HepG2 (cell line): Measurements from ENCODE around the gene SP6. TPM values are rescaled to one million over a fixed set of nuclear protein-coding genes. Genes with fewer than 3 reads are reported as not detected.

ENCODE experiments used
- ATRX ChIP-seq: sonication (generic); formaldehyde crosslinking; IDR thresholded peaks from 2 replicates; pipeline ENCODE4 v1.4.0; 2020; ENCODE audit warnings: missing genetic modification reagents, borderline replicate concordance
- CC2D1A ChIP-seq: sonication (generic); formaldehyde crosslinking; IDR thresholded peaks from 2 replicates; pipeline ENCODE4 v1.8.1; 2023; ENCODE audit warnings: mild to moderate bottlenecking, missing genetic modification reagents
- CREM ChIP-seq, 2 experiments: sonication (generic) in 1 of 2; formaldehyde crosslinking in 1 of 2; IDR thresholded peaks; 2 replicates each; pipeline versions ENCODE4 v1.4.0 to v1.6.1; 2016 to 2020; ENCODE audit warnings: antibody characterized with exemption in 1 of 2, mild to moderate bottlenecking in 1 of 2, missing genetic modification reagents in 1 of 2
- DDIT3 ChIP-seq: sonication (generic); formaldehyde crosslinking; IDR thresholded peaks from 2 replicates; pipeline ENCODE4 v1.4.0; 2020; ENCODE audit warnings: mild to moderate bottlenecking, missing genetic modification reagents
- HDAC6 ChIP-seq: fragments of 200-600 bp; sonication (generic); IDR thresholded peaks from 2 replicates; pipeline ENCODE4 v1.7.0; 2017; ENCODE audit warnings: mild to moderate bottlenecking, antibody characterized with exemption, low read length, low read depth
- JARID2 ChIP-seq: sonication (generic); formaldehyde crosslinking; IDR thresholded peaks from 2 replicates; pipeline ENCODE4 v1.8.1; 2023; ENCODE audit warnings: missing genetic modification reagents, inconsistent platforms; ENCODE audit not compliant: insufficient replicate concordance
- KLF9 ChIP-seq: IDR thresholded peaks from 2 replicates; pipeline ENCODE4 v1.6.1; 2016; ENCODE audit warnings: low read depth
- NFE2 ChIP-seq: sonication (generic); formaldehyde crosslinking; IDR thresholded peaks from 2 replicates; pipeline ENCODE4 v1.4.0; 2020; ENCODE audit warnings: missing genetic modification reagents
- NFKB2 ChIP-seq: sonication (generic); formaldehyde crosslinking; IDR thresholded peaks from 2 replicates; pipeline ENCODE4 v1.4.0; 2020; ENCODE audit warnings: missing genetic modification reagents, borderline replicate concordance
- NFYC ChIP-seq: IDR thresholded peaks from 2 replicates; pipeline ENCODE4 v1.6.1; 2016; ENCODE audit warnings: missing genetic modification reagents, missing compliant biosample characterization
- STAT5B ChIP-seq: sonication (generic); formaldehyde crosslinking; IDR thresholded peaks from 2 replicates; pipeline ENCODE4 v1.4.0; 2020; ENCODE audit warnings: missing genetic modification reagents
- TOPORS ChIP-seq: sonication (generic); formaldehyde crosslinking; IDR thresholded peaks from 2 replicates; pipeline ENCODE4 v1.8.0; 2023; ENCODE audit warnings: mild to moderate bottlenecking, missing genetic modification reagents
- USF2 ChIP-seq, 2 experiments: sonication (generic) in 1 of 2; formaldehyde crosslinking in 1 of 2; IDR thresholded peaks; 2 replicates each; pipeline versions ENCODE4 v1.5.1 to v1.6.1; 2011 to 2020; ENCODE audit warnings: borderline replicate concordance in 1 of 2, low read depth in 1 of 2, low read length in 1 of 2, mild to moderate bottlenecking in 1 of 2, missing genetic modification reagents in 1 of 2, moderate library complexity in 1 of 2
- ZFP1 ChIP-seq: IDR thresholded peaks from 2 replicates; pipeline ENCODE4 v1.6.1; 2016
- ZFY ChIP-seq: sonication (generic); formaldehyde crosslinking; IDR thresholded peaks from 2 replicates; pipeline ENCODE4 v1.4.0; 2020; ENCODE audit warnings: missing genetic modification reagents
- ZNF20 ChIP-seq: sonication (generic); formaldehyde crosslinking; IDR thresholded peaks from 2 replicates; pipeline ENCODE4 v1.4.0; 2020; ENCODE audit warnings: mild to moderate bottlenecking, moderate library complexity, missing genetic modification reagents
- ZNF780A ChIP-seq: sonication (generic); formaldehyde crosslinking; IDR thresholded peaks from 2 replicates; pipeline ENCODE4 v1.8.0; 2022; ENCODE audit warnings: mild to moderate bottlenecking, missing genetic modification reagents, moderate library complexity
- ZZZ3 ChIP-seq: sonication (generic); formaldehyde crosslinking; IDR thresholded peaks from 2 replicates; pipeline ENCODE4 v1.4.0; 2020; ENCODE audit warnings: missing genetic modification reagents, mild to moderate bottlenecking, borderline replicate concordance
- polyA plus RNA-seq, 8 experiments: library from polyadenylated mRNA; depleted of rRNA in 3 of 8; stranded (reverse) in 7 of 8; unstranded in 1 of 8; fragments of >200 nt; fragmentation: Illumina TruSeq in 4 of 8; extraction: Trizol in 4 of 8; gene quantifications; 2 replicates each; pipeline versions ENCODE4 v1.2.1 to v1.2.3, GENCODE V29; 2011 to 2016; ENCODE audit warnings: low read depth in 4 of 8, missing spikeins in 1 of 8, mixed read lengths in 1 of 8; ENCODE audit not compliant: insufficient read depth in 1 of 8
- total RNA-seq, 5 experiments: library from RNA; depleted of rRNA; stranded (reverse); fragments of >200 nt; fragmentation: Illumina TruSeq; extraction: Trizol; gene quantifications; 2 replicates each; pipeline ENCODE4 v1.2.3, GENCODE V29; 2016; ENCODE audit warnings: low read depth in 1 of 5
- TF ChIP-seq, protein P1 (sequence below): sonication (generic); formaldehyde crosslinking; IDR thresholded peaks from 2 replicates; pipeline ENCODE4 v1.5.0; 2020; ENCODE audit warnings: missing genetic modification reagents, mild to moderate bottlenecking, borderline replicate concordance
- TF ChIP-seq, protein P2 (sequence below): sonication (generic); formaldehyde crosslinking; IDR thresholded peaks from 2 replicates; pipeline ENCODE4 v1.8.1; 2023; ENCODE audit warnings: mild to moderate bottlenecking, moderate library complexity, missing genetic modification reagents
- TF ChIP-seq, protein P3 (sequence below): sonication (generic); formaldehyde crosslinking; IDR thresholded peaks from 2 replicates; pipeline ENCODE4 v1.5.1; 2020; ENCODE audit warnings: mild to moderate bottlenecking, missing genetic modification reagents, moderate library complexity

Gene SP6
- total and polyA plus RNA-seq, 2 of the 13 experiments (the other 11 are each of a cell fraction or from before 2014, with no cell fraction given): 0.07 TPM

GRCh38 chr17:47831003-47831933 is 19.7 kb downstream of the SP6 start, which contains the start of the genes LRRC46 and MRPL10 (continued):
- TF ChIP-seq ZFY (CRISPR knock-in tag): peak; percentile 80
- no peak for TF ChIP-seq KLF9 (CRISPR knock-in tag)
- peak; percentile 89; the same call in 1 of the 2 replicates for TF ChIP-seq NFKB2
- TF ChIP-seq ZFP1 (CRISPR knock-in tag): no peak; the same call in 1 of the 2 replicates
- no peak for TF ChIP-seq HDAC6
- TF ChIP-seq DDIT3 (CRISPR knock-in tag): no peak
- TF ChIP-seq ZNF780A (CRISPR knock-in tag): no peak
- TF ChIP-seq NFYC (CRISPR knock-in tag): peak; percentile 60
- TF ChIP-seq NFE2: no peak
- TF ChIP-seq, protein P1, sequence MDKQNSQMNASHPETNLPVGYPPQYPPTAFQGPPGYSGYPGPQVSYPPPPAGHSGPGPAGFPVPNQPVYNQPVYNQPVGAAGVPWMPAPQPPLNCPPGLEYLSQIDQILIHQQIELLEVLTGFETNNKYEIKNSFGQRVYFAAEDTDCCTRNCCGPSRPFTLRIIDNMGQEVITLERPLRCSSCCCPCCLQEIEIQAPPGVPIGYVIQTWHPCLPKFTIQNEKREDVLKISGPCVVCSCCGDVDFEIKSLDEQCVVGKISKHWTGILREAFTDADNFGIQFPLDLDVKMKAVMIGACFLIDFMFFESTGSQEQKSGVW (CRISPR knock-in tag): no peak
- TF ChIP-seq, protein P2, sequence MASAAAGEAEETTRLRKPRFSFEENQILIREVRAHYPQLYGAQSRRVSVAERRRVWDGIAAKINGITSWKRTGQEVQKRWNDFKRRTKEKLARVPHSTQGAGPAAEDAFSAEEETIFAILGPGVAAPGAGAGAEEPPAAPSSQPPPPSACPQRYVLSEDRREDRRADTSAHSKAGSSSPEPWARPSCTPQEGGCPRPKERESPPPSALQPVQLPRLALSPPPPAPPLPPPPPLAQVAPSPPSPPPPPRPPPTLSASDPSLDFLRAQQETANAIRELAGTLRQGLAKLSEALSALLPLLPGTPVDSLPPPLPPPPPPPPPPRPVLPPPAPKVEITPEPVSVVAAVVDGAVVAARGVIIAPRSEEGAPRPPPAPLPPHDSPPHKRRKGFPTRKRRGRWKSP (CRISPR knock-in tag): peak; percentile 50; the same call in 1 of the 2 replicates
- TF ChIP-seq ZZZ3: peak; percentile 87; the same call in 1 of the 2 replicates
- no peak; the same call in 1 of the 2 replicates for TF ChIP-seq TOPORS (CRISPR knock-in tag)
- TF ChIP-seq, protein P3, sequence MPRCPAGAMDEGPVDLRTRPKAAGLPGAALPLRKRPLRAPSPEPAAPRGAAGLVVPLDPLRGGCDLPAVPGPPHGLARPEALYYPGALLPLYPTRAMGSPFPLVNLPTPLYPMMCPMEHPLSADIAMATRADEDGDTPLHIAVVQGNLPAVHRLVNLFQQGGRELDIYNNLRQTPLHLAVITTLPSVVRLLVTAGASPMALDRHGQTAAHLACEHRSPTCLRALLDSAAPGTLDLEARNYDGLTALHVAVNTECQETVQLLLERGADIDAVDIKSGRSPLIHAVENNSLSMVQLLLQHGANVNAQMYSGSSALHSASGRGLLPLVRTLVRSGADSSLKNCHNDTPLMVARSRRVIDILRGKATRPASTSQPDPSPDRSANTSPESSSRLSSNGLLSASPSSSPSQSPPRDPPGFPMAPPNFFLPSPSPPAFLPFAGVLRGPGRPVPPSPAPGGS (CRISPR knock-in tag): peak; percentile 75
- no peak for TF ChIP-seq CC2D1A (CRISPR knock-in tag)
- peak; percentile 63 for TF ChIP-seq JARID2 (CRISPR knock-in tag)
- TF ChIP-seq STAT5B (CRISPR knock-in tag): peak; percentile 75; the same call in 1 of the 2 replicates
- TF ChIP-seq USF2 (IDR thresholded peaks at IDR 0.05; ENCODE audit: low read depth, low read length): no peak
- TF ChIP-seq USF2 (CRISPR knock-in tag; IDR thresholded peaks at IDR 0.05; ENCODE audit: borderline replicate concordance): no peak
- 0 out of 2 replicates have a peak, but pooled peaks have one; percentile 30 for TF ChIP-seq ATRX (CRISPR knock-in tag)
- no peak for TF ChIP-seq ZNF20 (CRISPR knock-in tag)
- peak; percentile 80 for TF ChIP-seq CREM (IDR thresholded peaks at IDR 0.05)
- TF ChIP-seq CREM (CRISPR knock-in tag; IDR thresholded peaks at IDR 0.05): no peak
